Panc1 (cell line): ENCODE data around the gene CFAP69. TPM values are rescaled to one million over a fixed set of nuclear protein-coding genes. Genes with fewer than 3 reads are reported as not detected.
A peak's percentile ranks its signal among the peaks of the same experiment; 100 is the strongest.

ENCODE experiments used
- ATAC-seq: fragments of 200-7000 bp; cut with Tn5 transposase; 2 replicates; pipeline ENCODE4 v1.9.1; 2020; ENCODE audit warnings: mild to moderate bottlenecking, moderate library complexity
- BruUV-seq: library from RNA; stranded (reverse); fragments of 400-500 nt; replicated peaks from 2 replicates; lab custom pipeline; 2021; lab: Mats Ljungman, UMichigan
- CTCF ChIA-PET: fragments of 300-600 bp; sonication (Branson Sonifier 250); formaldehyde crosslinking; loops from one replicate; lab custom pipeline; 2022; ENCODE audit warnings: antibody characterized with exemption; lab: Charles Lee
- POLR2A ChIA-PET: fragments of 300-600 bp; sonication (Branson Sonifier 250); formaldehyde crosslinking; loops from one replicate; lab custom pipeline; 2022; ENCODE audit warnings: antibody characterized with exemption; lab: Charles Lee
- DNase-seq: peaks from one replicate; pipeline ENCODE4 v3.0.0-alpha.2; 2010; ENCODE audit warnings: low read depth, low spot score
- H3K27ac ChIP-seq: 2 replicates; pipeline ENCODE4 v1.5.1; 2011; ENCODE audit warnings: mild to moderate bottlenecking, low read length, inconsistent platforms
- H3K27me3 ChIP-seq: fragments of 200-500 bp; sonication (Bioruptor generic); 2 replicates; pipeline ENCODE4 v1.6.0; 2014; ENCODE audit warnings: low read length, inconsistent platforms; ENCODE audit not compliant: control insufficient read depth, insufficient read depth
- H3K36me3 ChIP-seq: fragments of 200-500 bp; sonication (Bioruptor generic); 2 replicates; pipeline ENCODE4 v1.5.1; 2014; ENCODE audit warnings: inconsistent platforms, mild to moderate bottlenecking, low read length, moderate library complexity; ENCODE audit not compliant: control insufficient read depth, insufficient read depth
- H3K4me1 ChIP-seq: 2 replicates; pipeline ENCODE4 v1.5.1; 2011; ENCODE audit warnings: inconsistent platforms, mild to moderate bottlenecking, low read length, moderate library complexity; ENCODE audit not compliant: control insufficient read depth, insufficient read depth
- H3K4me3 ChIP-seq, 2 experiments: 2 replicates each; pipeline ENCODE4 v1.5.1; 2011 to 2012; ENCODE audit warnings: low read depth in 2 of 2, low read length in 2 of 2, mild to moderate bottlenecking in 2 of 2, inconsistent platforms in 1 of 2, moderate library complexity in 1 of 2
- H3K9me3 ChIP-seq: fragments of 200-500 bp; sonication (Bioruptor generic); 2 replicates; pipeline ENCODE4 v1.5.1; 2014; ENCODE audit warnings: low read depth, mild to moderate bottlenecking, inconsistent platforms, low read length, moderate library complexity; ENCODE audit not compliant: control insufficient read depth, insufficient read depth
- CTCF ChIP-seq: fragments of 450-650 bp; IDR thresholded peaks from 2 replicates; pipeline ENCODE4 v1.5.1; 2017; ENCODE audit warnings: mild to moderate bottlenecking
- POLR2AphosphoS5 ChIP-seq: IDR thresholded peaks from 2 replicates; pipeline ENCODE4 v1.6.1; 2012; ENCODE audit warnings: mild to moderate bottlenecking, low read depth, low read length, moderate library complexity
- REST ChIP-seq, 2 experiments: IDR thresholded peaks; 2 replicates each; pipeline ENCODE4 v1.6.1; 2011 to 2012; ENCODE audit warnings: low read depth in 2 of 2, control low read depth in 1 of 2, low read length in 1 of 2, mild to moderate bottlenecking in 1 of 2, moderate library complexity in 1 of 2; ENCODE audit not compliant: insufficient read depth in 1 of 2
- SIN3A ChIP-seq: IDR thresholded peaks from 2 replicates; pipeline ENCODE4 v1.6.1; 2012; ENCODE audit warnings: low read depth, mild to moderate bottlenecking, low read length, moderate library complexity, borderline replicate concordance; ENCODE audit not compliant: insufficient read depth
- TCF7L2 ChIP-seq: IDR thresholded peaks from 2 replicates; pipeline ENCODE4 v1.6.1; 2011; ENCODE audit warnings: mild to moderate bottlenecking, low read depth, low read length, inconsistent platforms
- in situ Hi-C: cut with HindIII; loops from 2 replicates; pipeline ENCODE4 v1.10.0; 2016; ENCODE audit warnings: low sequenced_read_pairs, low pct_unique_long_range_greater_than_20kb
- intact Hi-C: fragments of 100-400 bp; cut with micrococcal nuclease; formaldehyde crosslinking; loops from one replicate; pipeline ENCODE4 v1.10.0; 2022; ENCODE audit not compliant: unreplicated experiment
- total RNA-seq: library from RNA; stranded (reverse); gene quantifications from one replicate; pipeline ENCODE4 v1.2.1, GENCODE V29; 2021; ENCODE audit not compliant: unreplicated experiment

CFAP69 gene
- total RNA-seq, 1 experiment from 2014 or later: 0.51 TPM

GRCh38 chr7:90239625-90240228 lies 5.2 kb upstream of the CFAP69 start:
- ChIA-PET POLR2A (no interaction called here), CTCF (no interaction called here)
- H3K4me3 ChIP-seq: peak overlapping the region; percentile 12 to 34; a peak in 3 of 4 replicates
- H3K4me1 ChIP-seq: peaks cover 8% of the 10 kb centered on the region; the same call in 1 of the 2 replicates
- H3K27ac ChIP-seq: no peak overlapping the region
- DNase-seq: no peak
- TF ChIP-seq REST (IDR thresholded peaks at IDR 0.05; ENCODE audit: insufficient read depth in 1 of 2, low read depth in 2 of 2, low read length in 1 of 2): no peak
- TF ChIP-seq SIN3A: no peak
- no peak for TF ChIP-seq TCF7L2
- no peak for TF ChIP-seq POLR2AphosphoS5
- TF ChIP-seq CTCF: no peak
- no peaks in the 10 kb centered on the region for H3K9me3 ChIP-seq
- BruUV-seq: no TSS peak
- no peaks in the 10 kb centered on the region for H3K27me3 ChIP-seq
- in situ Hi-C loops: no loop called here
- no peak for ATAC-seq
- H3K36me3 ChIP-seq: no peaks in the 10 kb centered on the region; the same call in 1 of the 2 replicates
- intact Hi-C loops: no loop called here

- CTCF ChIA-PET: no interaction called here
- no peak overlapping the region for H3K4me3 ChIP-seq
- intact Hi-C loops: no loop called here
- no peaks in the 10 kb centered on the region for H3K27me3 ChIP-seq
- H3K4me1 ChIP-seq: peaks cover 18% of the 10 kb centered on the region
- ATAC-seq: no peak
- H3K27ac ChIP-seq: no peak overlapping the region
- H3K36me3 ChIP-seq: no peaks in the 10 kb centered on the region; the same call in 1 of the 2 replicates
- POLR2A ChIA-PET: no interaction called here
- in situ Hi-C loops: no loop called here
- no peaks in the 10 kb centered on the region for H3K9me3 ChIP-seq
- DNase-seq: no peak
- TF ChIP-seq REST (IDR thresholded peaks at IDR 0.05; ENCODE audit: insufficient read depth in 1 of 2, low read depth in 2 of 2, low read length in 1 of 2) (no peak), POLR2AphosphoS5 (no peak), CTCF (no peak), TCF7L2 (no peak), SIN3A (no peak)
- BruUV-seq: no TSS peak
Observed at GRCh38 chr7:90242369-90243168, 2.4 kb upstream of the CFAP69 start.
